Stomach (tissue), 4 donors: Measurements from ENCODE around the gene MADCAM1.

Experiments used
- CTCF ChIP-seq, 7 experiments: fragments of 450-650 bp in 4 of 7; fragments of 200-600 bp in 3 of 7; sonication (generic) in 3 of 7; IDR thresholded peaks; one replicate each; pipeline ENCODE4 v1.5.1; 2016 to 2019; ENCODE audit warnings: antibody characterized with exemption in 7 of 7, control low read depth in 2 of 7, mild to moderate bottlenecking in 1 of 7
- POLR2A ChIP-seq, 4 donors: fragments of 450-650 bp; IDR thresholded peaks; one replicate each; pipeline ENCODE4 v1.6.1; 2016; ENCODE audit warnings: antibody characterized with exemption in 4 of 4, control low read depth in 2 of 4, mild to moderate bottlenecking in 1 of 4, moderate library complexity in 1 of 4
- POLR2AphosphoS5 ChIP-seq, 3 donors: sonication (generic); formaldehyde crosslinking; IDR thresholded peaks; one replicate each; pipeline ENCODE4 v1.6.1; 2016; ENCODE audit warnings: antibody characterized with exemption in 3 of 3

- TF ChIP-seq CTCF (IDR thresholded peaks at IDR 0.05) = no peak
- TF ChIP-seq POLR2AphosphoS5 (IDR thresholded peaks at IDR 0.05) = no peak
- TF ChIP-seq POLR2A (IDR thresholded peaks at IDR 0.05) = no peak
These were observed 8.3 kb downstream of the MADCAM1 start for GRCh38 chr19:504616-505015.
